Measurements from ENCODE around the gene PSORS1C2.

DNA sequence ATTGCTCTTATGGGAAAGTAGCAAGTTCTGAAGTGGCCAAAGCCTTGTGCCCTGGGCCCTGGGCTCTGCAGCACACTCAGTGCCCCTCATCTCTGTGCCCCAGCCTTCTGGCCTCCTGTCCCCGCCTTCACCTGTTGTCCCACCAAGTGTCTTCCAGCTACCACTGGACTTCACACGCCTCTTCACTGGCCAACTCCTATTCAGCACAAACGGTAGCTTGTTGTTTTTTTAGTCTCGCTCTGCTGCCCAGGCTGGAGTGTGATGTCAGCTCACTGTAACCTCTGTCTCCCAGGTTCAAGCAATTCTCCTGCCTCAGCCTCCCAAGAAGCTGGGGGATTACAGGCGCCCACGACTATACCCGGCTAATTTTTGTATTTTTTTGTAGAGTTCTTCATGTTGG, 13.9 kb upstream of the PSORS1C2 start:
- TF ChIP-seq GATA3 (IDR thresholded peaks at IDR 0.05; ENCODE audit: low read depth, low read length) (no peak), GATA2 (IDR thresholded peaks at IDR 0.05; ENCODE audit: low read depth, low read length) (no peak)

Data from SH-SY5Y (cell line).